Measurements from ENCODE around the gene CHPF2. TPM values are rescaled to one million over a fixed set of nuclear protein-coding genes. Genes with fewer than 3 reads are reported as not detected.
A peak's percentile ranks its signal among the peaks of the same experiment; 100 is the strongest.

The CHPF2 gene
- total RNA-seq, 1 experiment from 2014 or later, result 19.5 TPM

- Histone ChIP-seq H3K27ac (ENCODE audit: low read depth, low read length) (peak overlapping the region; percentile 51), H3K79me2 (ENCODE audit: insufficient read depth, low read length) (no peaks in the 10 kb centered on the region), H4K20me1 (ENCODE audit: insufficient read depth) (no peaks in the 10 kb centered on the region), H2AFZ (ENCODE audit: low read depth, low read length, poor library complexity, severe bottlenecking) (no peak overlapping the region), H3K27me3 (ENCODE audit: insufficient read depth, low read length) (no peaks in the 10 kb centered on the region), H3K9ac (ENCODE audit: low read length) (peak overlapping the region; percentile 79), H3K4me2 (ENCODE audit: low read length) (peak overlapping the region; percentile 87), H3K36me3 (ENCODE audit: control insufficient read depth in 1 of 2, insufficient read depth in 2 of 2, low read length in 2 of 2) (no peaks in the 10 kb centered on the region), H3K4me1 (ENCODE audit: control insufficient read depth in 1 of 2, insufficient read depth in 2 of 2, low read length in 2 of 2) (peaks cover 31 to 52% of the 10 kb centered on the region in 2 experiments), H3K9me2 (ENCODE audit: insufficient read depth) (no peaks in the 10 kb centered on the region), H3K4me3 (replicated peaks in 1 of 2; ENCODE audit: low read depth in 1 of 2, low read length in 2 of 2) (peak overlapping the region; percentile 63 to 72), H3K9me3 (ENCODE audit: control insufficient read depth in 1 of 2, insufficient read depth in 1 of 2, low read depth in 1 of 2, low read length in 2 of 2) (no peaks in the 10 kb centered on the region)
- ChIA-PET CTCF (interaction anchor here (1.0 kb wide), 1 partner anchor 9 kb away, joined by 5 read pairs; no protein-coding TSS in a partner anchor), RAD21 (ENCODE audit: low non-redundant PET in 1 of 2, low total read pairs in 2 of 2, uncharacterized antibody in 2 of 2, unreplicated experiment in 2 of 2) (no interaction called here), POLR2A (no interaction called here)
- BruUV-seq (replicated peaks), result TSS peak; percentile 70
- TF ChIP-seq POLR2AphosphoS5 (IDR thresholded peaks at IDR 0.05; ENCODE audit: low read depth, low read length) (peak; percentile 67), POLR2A (IDR thresholded peaks at IDR 0.05; ENCODE audit: borderline replicate concordance, extremely low read depth, insufficient read depth, insufficient read length) (peak; percentile 46), TCF7L2 (IDR thresholded peaks at IDR 0.05; ENCODE audit: borderline replicate concordance, extremely low read depth, insufficient read depth, insufficient read length) (peak; percentile 9), JUND (IDR thresholded peaks at IDR 0.05) (no peak), ZFX (IDR thresholded peaks at IDR 0.05) (peak; percentile 89)
- intact Hi-C loops (cut with micrococcal nuclease), result no loop called here
- no peak for DNase-seq (ENCODE audit: low read depth, low spot score)
- ATAC-seq, result peak; percentile 41
Measured at GRCh38 chr7:151251689-151252560, 19.6 kb downstream of the CHPF2 start.

- intact Hi-C loops (cut with micrococcal nuclease), result no loop called here
- ATAC-seq (no peak), DNase-seq (ENCODE audit: low read depth, low spot score) (no peak)
- H3K9ac ChIP-seq (ENCODE audit: low read length), result peak overlapping the region; percentile 79
- TF ChIP-seq ZFX (IDR thresholded peaks at IDR 0.05) (no peak), CEBPB (IDR thresholded peaks at IDR 0.05; ENCODE audit: low read depth) (no peak)
- H3K4me2 ChIP-seq (ENCODE audit: low read length), result peak overlapping the region; percentile 87
- H3K9me2 ChIP-seq (ENCODE audit: insufficient read depth), result no peaks in the 10 kb centered on the region
- ChIA-PET RAD21 (ENCODE audit: low non-redundant PET in 1 of 2, low total read pairs in 2 of 2, uncharacterized antibody in 2 of 2, unreplicated experiment in 2 of 2) (no interaction called here), CTCF (no interaction called here), POLR2A (no interaction called here)
- peak overlapping the region; percentile 63 to 72 for H3K4me3 ChIP-seq (replicated peaks in 1 of 2; ENCODE audit: low read depth in 1 of 2, low read length in 2 of 2)
- H3K27me3 ChIP-seq (ENCODE audit: insufficient read depth, low read length), result no peaks in the 10 kb centered on the region
- no peaks in the 10 kb centered on the region for H3K36me3 ChIP-seq (ENCODE audit: control insufficient read depth in 1 of 2, insufficient read depth in 2 of 2, low read length in 2 of 2)
- BruUV-seq (replicated peaks), result no TSS peak
- H3K79me2 ChIP-seq (ENCODE audit: insufficient read depth, low read length), result no peaks in the 10 kb centered on the region
- H3K4me1 ChIP-seq (ENCODE audit: control insufficient read depth in 1 of 2, insufficient read depth in 2 of 2, low read length in 2 of 2), result peaks cover 26 to 46% of the 10 kb centered on the region in 2 experiments
- H3K27ac ChIP-seq (ENCODE audit: low read depth, low read length), result peak overlapping the region; percentile 51
- H4K20me1 ChIP-seq (ENCODE audit: insufficient read depth), result no peaks in the 10 kb centered on the region
- H2AFZ ChIP-seq (ENCODE audit: low read depth, low read length, poor library complexity, severe bottlenecking), result no peak overlapping the region
- H3K9me3 ChIP-seq (ENCODE audit: control insufficient read depth in 1 of 2, insufficient read depth in 1 of 2, low read depth in 1 of 2, low read length in 2 of 2), result no peaks in the 10 kb centered on the region
Measured at GRCh38 chr7:151252561-151252835, 20.2 kb downstream of the CHPF2 start.

Data from HCT116 (cell line).